ENCODE data around the gene CDH22. TPM values are rescaled to one million over a fixed set of nuclear protein-coding genes. Genes with fewer than 3 reads are reported as not detected.

CDH22 gene
- total and polyA plus RNA-seq, 9 of the 15 experiments (the other 6 are each of a cell fraction or from before 2014, with no cell fraction given), result 0.07 to 0.08 TPM; not detected in 7

- 0 out of 2 replicates have a peak, but pooled peaks cover 17% of the 10 kb centered on the region for H4K20me1 ChIP-seq (replicated peaks; ENCODE audit: control insufficient read depth, insufficient read depth, low read length)
- intact Hi-C loops (cut with micrococcal nuclease) (no loop called here), in situ Hi-C loops (cut with MboI) (no loop called here)
- ChIA-PET POLR2A (interaction anchor here (0.7 kb wide), 1 partner anchor 13 kb away, joined by 4 read pairs; no protein-coding TSS in a partner anchor), CTCF (ENCODE audit: low intra/inter-chr PET ratio) (no interaction called here)
- no peaks in the 10 kb centered on the region for H3K9me3 ChIP-seq (replicated peaks; ENCODE audit: control insufficient read depth, insufficient read depth, low read depth, low read length)
- FAIRE-seq (no peak), ATAC-seq (no peak), DNase-seq (ENCODE audit: extremely low read depth in 1 of 4, low spot score in 3 of 4) (no peak)
- 0% methylated on average over 10 of the region's 10 CpGs for WGBS (ENCODE audit: insufficient coverage, low coverage, missing lambda C conversion rate)
- no peak overlapping the region for H3K9ac ChIP-seq (ENCODE audit: insufficient read depth in 1 of 2, low read depth in 2 of 2, low read length in 2 of 2)
- no TSS peak for BruUV-seq (replicated peaks)
- H3K79me2 ChIP-seq (ENCODE audit: control insufficient read depth, insufficient read depth, low read length), result no peaks in the 10 kb centered on the region
- no peak overlapping the region for H3K27ac ChIP-seq (ENCODE audit: extremely low read depth, low read depth, low read length)
- no peak overlapping the region for H3K4me2 ChIP-seq (ENCODE audit: insufficient read depth, low read length)
- no peak overlapping the region for H2AFZ ChIP-seq (ENCODE audit: low read depth, low read length)
- H3K36me3 ChIP-seq (ENCODE audit: control insufficient read depth, insufficient read depth, low read length), result no peaks in the 10 kb centered on the region
- no peaks in the 10 kb centered on the region for H3K4me1 ChIP-seq (replicated peaks in 1 of 2; ENCODE audit: control insufficient read depth in 2 of 2, insufficient read depth in 2 of 2, low read length in 2 of 2)
- no peak overlapping the region for H3K4me3 ChIP-seq
- H3K27me3 ChIP-seq (ENCODE audit: control insufficient read depth in 2 of 2, insufficient read depth in 2 of 2, low read length in 2 of 2), result peaks cover 0 to 37% of the 10 kb centered on the region in 2 experiments; a peak in 2 of 5 replicates
- H3K9me1 ChIP-seq (ENCODE audit: control insufficient read depth, insufficient read depth, low read length), result no peaks in the 10 kb centered on the region
- TF ChIP-seq NR3C1 (CRISPR knock-in tag; IDR thresholded peaks at IDR 0.05), result no peak
- no peak for TF ChIP-seq NFATC3 (IDR thresholded peaks at IDR 0.05)
- no peak for TF ChIP-seq PKNOX1 (IDR thresholded peaks at IDR 0.05)
- TF ChIP-seq ZNF121 (CRISPR knock-in tag; conservative IDR thresholded peaks at IDR 0.05), result no peak
- no peak for TF ChIP-seq HMG20B (CRISPR knock-in tag; IDR thresholded peaks at IDR 0.05)
- TF ChIP-seq ZFPM2 (CRISPR knock-in tag; IDR thresholded peaks at IDR 0.05), result no peak
- TF ChIP-seq EZH2 (IDR thresholded peaks at IDR 0.05; ENCODE audit: borderline replicate concordance, low read depth, low read length), result no peak
- no peak for TF ChIP-seq SRSF3 (IDR thresholded peaks at IDR 0.05; ENCODE audit: insufficient read depth, low read length)
- TF ChIP-seq MBD1 (CRISPR knock-in tag; IDR thresholded peaks at IDR 0.05), result no peak
- no peak for TF ChIP-seq POLR2G (IDR thresholded peaks at IDR 0.05; ENCODE audit: low read depth, low read length)
- no peak for TF ChIP-seq KDM4B (IDR thresholded peaks at IDR 0.05; ENCODE audit: borderline replicate concordance in 2 of 2, low read depth in 1 of 2)
- no peak for TF ChIP-seq NR2F6 (CRISPR knock-in tag; IDR thresholded peaks at IDR 0.05)
- TF ChIP-seq ZNF280A (IDR thresholded peaks at IDR 0.05; ENCODE audit: low read depth, partially characterized antibody), result no peak
- TF ChIP-seq FOXJ3 (CRISPR knock-in tag; IDR thresholded peaks at IDR 0.05), result no peak
- TF ChIP-seq ZNF57 (CRISPR knock-in tag; IDR thresholded peaks at IDR 0.05), result no peak
- TF ChIP-seq KLF16 (IDR thresholded peaks at IDR 0.05), result no peak
- TF ChIP-seq ZMIZ1 (IDR thresholded peaks at IDR 0.05; ENCODE audit: low read depth in 2 of 2, low read length in 2 of 2), result no peak
Measured at GRCh38 chr20:46237227-46237626, 71.1 kb downstream of the CDH22 start.
